Fibroblast of villous mesenchyme (primary cell): ENCODE data around the gene COX6B2. TPM values are rescaled to one million over a fixed set of nuclear protein-coding genes. Genes with fewer than 3 reads are reported as not detected.
"Not testable (repeated sequence)": the region's sequence is repeated elsewhere in the genome, so short reads cannot be mapped to it uniquely, and the experiment has no call there.

Experiments
- DNase-seq: peaks from one replicate; pipeline ENCODE4 v3.0.0-alpha.2; 2010; ENCODE audit warnings: low read depth
- H3K4me3 ChIP-seq: 2 replicates; pipeline ENCODE4 v1.5.1; 2011; ENCODE audit warnings: low read depth, mild to moderate bottlenecking, low read length
- CTCF ChIP-seq: IDR thresholded peaks from 2 replicates; pipeline ENCODE4 v1.5.1; 2012; ENCODE audit warnings: low read depth, mild to moderate bottlenecking, low read length; ENCODE audit not compliant: insufficient read depth
- total RNA-seq: library from RNA; depleted of rRNA; stranded (reverse); fragments of >200 nt; gene quantifications from 2 replicates; pipeline ENCODE4 v1.2.3, GENCODE V29; 2012

The COX6B2 gene
- total RNA-seq, 1 donor = under 0.01 TPM

GRCh38 chr19:55339105-55339888 lies 15.2 kb downstream of the COX6B2 start, which contains the start of gene KMT5C:
TSS of gene KMT5C (plus strand) at chr19:55339876. CDS start at chr19:55341937, 2,061 bp downstream.
- peak; percentile 100 for DNase-seq
- peak within 1 kb of the TSS; percentile 77 for H3K4me3 ChIP-seq
- TF ChIP-seq CTCF = peak; percentile 47

GRCh38 chr19:55336101-55336500 lies 18.4 kb downstream of the COX6B2 start:
- no peak for TF ChIP-seq CTCF

GRCh38 chr19:55333870-55334269 lies 20.6 kb downstream of the COX6B2 start:
- no peak overlapping the region for H3K4me3 ChIP-seq
- peak; percentile 32 for DNase-seq
- no peak for TF ChIP-seq CTCF

More at GRCh38 chr19:55336101-55336500, 18.4 kb downstream of the COX6B2 start:
- no peak for DNase-seq
- no peak overlapping the region for H3K4me3 ChIP-seq

GRCh38 chr19:55329791-55330190 lies 24.7 kb downstream of the COX6B2 start:
- DNase-seq, H3K4me3 ChIP-seq: not testable (repeated sequence)

- not testable (repeated sequence) for DNase-seq, H3K4me3 ChIP-seq
Measured at GRCh38 chr19:55328774-55329318, 25.7 kb downstream of the COX6B2 start.

- DNase-seq = no peak
- H3K4me3 ChIP-seq = no peak within 1 kb of the TSS
- TF ChIP-seq CTCF = no peak
Measured at GRCh38 chr19:55325172-55325571, 29.3 kb downstream of the COX6B2 start, which contains the start of gene TMEM150B. TSS of gene TMEM150B (minus strand) at chr19:55325341. CDS start at chr19:55321036, 4,305 bp downstream.

- DNase-seq = no peak
- no peak for TF ChIP-seq CTCF
- H3K4me3 ChIP-seq = no peak overlapping the region
Measured at GRCh38 chr19:55324662-55325061, 29.9 kb downstream of the COX6B2 start.
